MG63 (cell line): ENCODE data around the gene ISG20. TPM values are rescaled to one million over a fixed set of nuclear protein-coding genes. Genes with fewer than 3 reads are reported as not detected.
A peak's percentile ranks its signal among the peaks of the same experiment; 100 is the strongest.
"Not testable (repeated sequence)": the region's sequence is repeated elsewhere in the genome, so short reads cannot be mapped to it uniquely, and the experiment has no call there.

Experiments used
- DNase-seq: peaks from one replicate; pipeline ENCODE4 v3.0.0-alpha.2; 2020
- H3K27me3 ChIP-seq: fragments of 250-450 bp; sonication (Bioruptor Pico); 2 replicates; pipeline ENCODE4 v1.5.1; 2020; ENCODE audit warnings: mild to moderate bottlenecking, moderate library complexity
- H3K36me3 ChIP-seq: fragments of 250-450 bp; sonication (Bioruptor Pico); 2 replicates; pipeline ENCODE4 v1.5.1; 2020; ENCODE audit warnings: mild to moderate bottlenecking, moderate library complexity
- H3K4me3 ChIP-seq: fragments of 250-450 bp; sonication (Bioruptor Pico); 2 replicates; pipeline ENCODE4 v1.5.1; 2020; ENCODE audit warnings: mild to moderate bottlenecking, moderate library complexity
- H3K9me3 ChIP-seq: fragments of 250-450 bp; sonication (Bioruptor Pico); 2 replicates; pipeline ENCODE4 v1.5.1; 2020; ENCODE audit warnings: mild to moderate bottlenecking, moderate library complexity
- total RNA-seq: library from RNA; depleted of rRNA; stranded (reverse); fragments of >200 nt; shearing (Covaris generic); gene quantifications from 2 replicates; pipeline ENCODE4 v1.2.3, GENCODE V29; 2014; ENCODE audit warnings: low replicate concordance

The ISG20 gene
- total RNA-seq, 1 experiment from 2014 or later, result 19.2 TPM

GRCh38 chr15:88628018-88628654 lies 10.7 kb upstream of the ISG20 start:
- no peaks in the 10 kb centered on the region for H3K9me3 ChIP-seq
- H3K36me3 ChIP-seq, result peaks cover 89% of the 10 kb centered on the region
- no peak for DNase-seq

GRCh38 chr15:88629071-88629470 lies 9.7 kb upstream of the ISG20 start:
- H3K9me3 ChIP-seq, result no peaks in the 10 kb centered on the region
- H3K4me3 ChIP-seq, result no peak overlapping the region
- DNase-seq, result no peak
- H3K36me3 ChIP-seq, result peaks cover 81% of the 10 kb centered on the region
- no peaks in the 10 kb centered on the region for H3K27me3 ChIP-seq

More at GRCh38 chr15:88628018-88628654, 10.7 kb upstream of the ISG20 start:
- no peaks in the 10 kb centered on the region for H3K27me3 ChIP-seq
- no peak overlapping the region for H3K4me3 ChIP-seq

GRCh38 chr15:88630141-88630721 lies 8.6 kb upstream of the ISG20 start:
- Histone ChIP-seq H3K4me3 (no peak overlapping the region), H3K27me3 (no peaks in the 10 kb centered on the region), H3K36me3 (peaks cover 82% of the 10 kb centered on the region), H3K9me3 (no peaks in the 10 kb centered on the region)
- no peak for DNase-seq

GRCh38 chr15:88630798-88631463 lies 7.9 kb upstream of the ISG20 start:
- no peak overlapping the region for H3K4me3 ChIP-seq
- no peaks in the 10 kb centered on the region for H3K9me3 ChIP-seq
- DNase-seq, result no peak
- no peaks in the 10 kb centered on the region for H3K27me3 ChIP-seq
- peaks cover 81% of the 10 kb centered on the region for H3K36me3 ChIP-seq

- H3K4me3 ChIP-seq, result no peak overlapping the region
- DNase-seq, result no peak
- peaks cover 77% of the 10 kb centered on the region for H3K36me3 ChIP-seq
- H3K9me3 ChIP-seq, result no peaks in the 10 kb centered on the region
- H3K27me3 ChIP-seq, result no peaks in the 10 kb centered on the region
These were observed 7.3 kb upstream of the ISG20 start for GRCh38 chr15:88631464-88632028.

- H3K4me3 ChIP-seq, DNase-seq, H3K9me3 ChIP-seq, H3K27me3 ChIP-seq: not testable (repeated sequence)
- H3K36me3 ChIP-seq, result peaks cover 65% of the 10 kb centered on the region
These were observed 6.0 kb upstream of the ISG20 start for GRCh38 chr15:88632797-88633196.

- no peak for DNase-seq
- H3K9me3 ChIP-seq, result no peaks in the 10 kb centered on the region
- peaks cover 48% of the 10 kb centered on the region for H3K36me3 ChIP-seq
- H3K4me3 ChIP-seq, result no peak overlapping the region
- no peaks in the 10 kb centered on the region for H3K27me3 ChIP-seq
These were observed 4.4 kb upstream of the ISG20 start for GRCh38 chr15:88634449-88634848.

- no peaks in the 10 kb centered on the region for H3K27me3 ChIP-seq
- H3K4me3 ChIP-seq, result no peak overlapping the region
- DNase-seq, result no peak
- H3K36me3 ChIP-seq, result peaks cover 39% of the 10 kb centered on the region
- H3K9me3 ChIP-seq, result no peaks in the 10 kb centered on the region
These were observed 3.5 kb upstream of the ISG20 start for GRCh38 chr15:88635318-88635717.

GRCh38 chr15:88636050-88636449 lies 2.8 kb upstream of the ISG20 start:
- no peaks in the 10 kb centered on the region for H3K27me3 ChIP-seq
- H3K9me3 ChIP-seq, result no peaks in the 10 kb centered on the region
- H3K36me3 ChIP-seq, result peaks cover 32% of the 10 kb centered on the region
- no peak for DNase-seq
- H3K4me3 ChIP-seq, result no peak overlapping the region

GRCh38 chr15:88636654-88637053 lies 2.2 kb upstream of the ISG20 start:
- Histone ChIP-seq H3K27me3 (no peaks in the 10 kb centered on the region), H3K9me3 (no peaks in the 10 kb centered on the region), H3K36me3 (peaks cover 26% of the 10 kb centered on the region), H3K4me3 (no peak overlapping the region)
- no peak for DNase-seq

- Histone ChIP-seq H3K36me3 (peaks cover 22% of the 10 kb centered on the region), H3K27me3 (no peaks in the 10 kb centered on the region), H3K4me3 (no peak overlapping the region), H3K9me3 (no peaks in the 10 kb centered on the region)
- DNase-seq, result no peak
These were observed 1.4 kb upstream of the ISG20 start for GRCh38 chr15:88637436-88637835.

GRCh38 chr15:88637841-88638625 lies 783 bp upstream of the ISG20 start:
- no peak for DNase-seq
- Histone ChIP-seq H3K9me3 (no peaks in the 10 kb centered on the region), H3K36me3 (peaks cover 18% of the 10 kb centered on the region), H3K27me3 (no peaks in the 10 kb centered on the region), H3K4me3 (peak overlapping the region; percentile 48)

- Histone ChIP-seq H3K36me3 (no peaks in the 10 kb centered on the region; the same call in 1 of the 2 replicates), H3K4me3 (no peak overlapping the region)
- no peak for DNase-seq
These were observed 3.2 kb downstream of the ISG20 start for GRCh38 chr15:88641959-88642452.

GRCh38 chr15:88642514-88642913 lies 3.7 kb downstream of the ISG20 start:
- H3K36me3 ChIP-seq, DNase-seq, H3K27me3 ChIP-seq, H3K9me3 ChIP-seq, H3K4me3 ChIP-seq: not testable (repeated sequence)

More at GRCh38 chr15:88641959-88642452, 3.2 kb downstream of the ISG20 start:
- no peaks in the 10 kb centered on the region for H3K9me3 ChIP-seq
- no peaks in the 10 kb centered on the region for H3K27me3 ChIP-seq

GRCh38 chr15:88644741-88645140 lies 5.9 kb downstream of the ISG20 start:
- no peak overlapping the region for H3K4me3 ChIP-seq
- DNase-seq, result no peak

GRCh38 chr15:88645171-88646087 lies 6.6 kb downstream of the ISG20 start:
- Histone ChIP-seq H3K4me3 (no peak overlapping the region), H3K36me3 (no peaks in the 10 kb centered on the region), H3K27me3 (no peaks in the 10 kb centered on the region), H3K9me3 (no peaks in the 10 kb centered on the region)
- DNase-seq, result no peak

More at GRCh38 chr15:88644741-88645140, 5.9 kb downstream of the ISG20 start:
- H3K27me3 ChIP-seq, result no peaks in the 10 kb centered on the region
- H3K36me3 ChIP-seq, result no peaks in the 10 kb centered on the region
- no peaks in the 10 kb centered on the region for H3K9me3 ChIP-seq
